Measurements from ENCODE around the gene EPHX1.

DNA sequence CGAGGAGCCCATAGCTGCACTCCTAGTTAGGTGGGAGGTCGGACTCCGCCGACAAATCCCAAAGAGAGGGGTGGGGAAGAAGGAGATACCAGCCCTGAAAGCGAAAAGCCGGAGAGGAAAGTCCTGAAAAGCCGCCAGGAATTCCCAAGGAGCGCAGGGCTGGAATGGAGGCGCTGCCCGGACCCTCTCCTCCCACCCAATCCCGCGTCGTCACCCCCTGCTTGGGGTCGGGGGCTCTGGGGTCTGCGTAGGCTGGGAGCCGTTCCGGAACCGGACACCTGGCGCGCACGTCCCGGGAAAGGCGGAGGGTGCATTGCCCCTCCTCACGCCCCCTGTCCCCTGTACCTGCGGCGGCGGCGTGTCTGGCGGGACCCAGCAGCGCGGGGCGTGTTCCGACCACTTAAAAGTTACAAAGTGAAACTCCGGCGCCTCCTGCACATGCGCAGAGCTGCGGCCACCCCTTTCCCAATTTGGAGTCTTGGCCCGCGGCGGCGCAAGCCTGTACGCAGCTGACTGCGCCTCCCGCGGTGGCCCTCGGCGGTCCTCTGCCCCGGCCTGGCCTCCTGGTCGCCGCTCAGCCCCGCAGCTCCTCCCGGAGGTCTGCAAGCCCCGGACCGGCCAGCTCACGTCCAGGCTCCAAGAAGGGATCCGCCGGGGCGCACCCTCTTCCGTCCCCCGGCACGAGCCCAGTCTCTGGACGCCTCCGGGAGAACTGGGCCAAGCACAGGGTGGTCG lies 72.2 kb downstream of the EPHX1 start, which contains the start of gene TMEM63A:
- TF ChIP-seq, protein P1, sequence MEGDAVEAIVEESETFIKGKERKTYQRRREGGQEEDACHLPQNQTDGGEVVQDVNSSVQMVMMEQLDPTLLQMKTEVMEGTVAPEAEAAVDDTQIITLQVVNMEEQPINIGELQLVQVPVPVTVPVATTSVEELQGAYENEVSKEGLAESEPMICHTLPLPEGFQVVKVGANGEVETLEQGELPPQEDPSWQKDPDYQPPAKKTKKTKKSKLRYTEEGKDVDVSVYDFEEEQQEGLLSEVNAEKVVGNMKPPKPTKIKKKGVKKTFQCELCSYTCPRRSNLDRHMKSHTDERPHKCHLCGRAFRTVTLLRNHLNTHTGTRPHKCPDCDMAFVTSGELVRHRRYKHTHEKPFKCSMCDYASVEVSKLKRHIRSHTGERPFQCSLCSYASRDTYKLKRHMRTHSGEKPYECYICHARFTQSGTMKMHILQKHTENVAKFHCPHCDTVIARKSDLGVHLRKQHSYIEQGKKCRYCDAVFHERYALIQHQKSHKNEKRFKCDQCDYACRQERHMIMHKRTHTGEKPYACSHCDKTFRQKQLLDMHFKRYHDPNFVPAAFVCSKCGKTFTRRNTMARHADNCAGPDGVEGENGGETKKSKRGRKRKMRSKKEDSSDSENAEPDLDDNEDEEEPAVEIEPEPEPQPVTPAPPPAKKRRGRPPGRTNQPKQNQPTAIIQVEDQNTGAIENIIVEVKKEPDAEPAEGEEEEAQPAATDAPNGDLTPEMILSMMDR (IDR thresholded peaks at IDR 0.05): peak; percentile 23
- TF ChIP-seq EZH2 (IDR thresholded peaks at IDR 0.05; ENCODE audit: borderline replicate concordance, insufficient read depth, low read depth, low read length, poor library complexity, severe bottlenecking): no peak
